Stimulated activated CD4-positive, alpha-beta T cell treated with anti-CD3 and anti-CD28 coated beads, Interleukin-2, amount 100 ng/mL, for 24 hours (primary cell): ENCODE data around the gene PAWR.

Source experiments
- DNase-seq, 2 donors: peaks; one replicate each; pipeline ENCODE4 v3.0.0-alpha.2; 2020

PAWR gene, protein sequence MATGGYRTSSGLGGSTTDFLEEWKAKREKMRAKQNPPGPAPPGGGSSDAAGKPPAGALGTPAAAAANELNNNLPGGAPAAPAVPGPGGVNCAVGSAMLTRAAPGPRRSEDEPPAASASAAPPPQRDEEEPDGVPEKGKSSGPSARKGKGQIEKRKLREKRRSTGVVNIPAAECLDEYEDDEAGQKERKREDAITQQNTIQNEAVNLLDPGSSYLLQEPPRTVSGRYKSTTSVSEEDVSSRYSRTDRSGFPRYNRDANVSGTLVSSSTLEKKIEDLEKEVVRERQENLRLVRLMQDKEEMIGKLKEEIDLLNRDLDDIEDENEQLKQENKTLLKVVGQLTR

DNA sequence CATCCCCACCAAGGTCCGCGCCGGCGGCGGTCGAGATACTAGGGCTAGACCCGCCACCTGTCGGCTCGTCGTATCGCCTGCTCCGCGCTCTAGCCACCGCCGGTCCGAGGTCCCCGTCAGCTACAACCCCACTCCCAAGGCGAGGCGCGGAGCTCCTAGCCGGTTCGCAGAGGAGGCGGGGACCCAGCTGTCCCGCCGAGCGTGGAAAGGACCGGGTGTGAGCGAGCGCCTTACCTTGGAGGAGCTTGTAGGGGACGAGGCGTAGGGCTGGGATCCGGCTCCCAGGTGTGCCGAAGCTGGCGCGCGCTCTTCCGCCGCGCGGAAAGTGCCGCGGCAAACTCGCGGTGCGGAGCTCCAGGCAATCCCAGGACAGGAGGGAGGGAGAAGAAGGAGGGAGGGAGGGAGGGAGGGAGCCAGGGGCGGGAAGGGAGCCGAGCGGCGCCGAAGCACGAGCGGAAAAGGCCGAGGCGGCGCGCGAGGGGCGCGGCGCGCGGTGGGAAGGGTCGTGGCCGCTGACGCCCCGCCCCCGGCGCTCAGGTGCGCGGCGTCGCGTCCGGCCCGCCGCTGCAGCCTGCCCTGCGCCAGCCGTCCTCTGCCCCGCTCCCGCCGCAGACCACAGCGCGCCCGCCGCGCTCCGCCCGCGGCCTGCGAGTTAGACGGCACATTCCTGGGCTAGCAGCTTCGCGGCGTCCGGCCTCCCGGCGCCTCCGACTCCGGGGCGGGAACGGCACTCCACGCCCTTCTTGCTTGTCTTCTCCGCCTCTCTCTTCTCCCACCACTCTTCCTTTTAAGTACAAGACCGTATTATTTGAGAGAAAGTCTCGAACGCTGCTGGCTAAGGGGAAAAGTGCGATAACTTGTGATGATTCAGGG is at the start of gene PAWR:
Gene PAWR, minus strand, starts transcription at position 327 of the 873 bp plus-strand sequence. CDS start 720 bp downstream, outside the sequence.
- peak; percentile 22 to 34 for DNase-seq

DNA sequence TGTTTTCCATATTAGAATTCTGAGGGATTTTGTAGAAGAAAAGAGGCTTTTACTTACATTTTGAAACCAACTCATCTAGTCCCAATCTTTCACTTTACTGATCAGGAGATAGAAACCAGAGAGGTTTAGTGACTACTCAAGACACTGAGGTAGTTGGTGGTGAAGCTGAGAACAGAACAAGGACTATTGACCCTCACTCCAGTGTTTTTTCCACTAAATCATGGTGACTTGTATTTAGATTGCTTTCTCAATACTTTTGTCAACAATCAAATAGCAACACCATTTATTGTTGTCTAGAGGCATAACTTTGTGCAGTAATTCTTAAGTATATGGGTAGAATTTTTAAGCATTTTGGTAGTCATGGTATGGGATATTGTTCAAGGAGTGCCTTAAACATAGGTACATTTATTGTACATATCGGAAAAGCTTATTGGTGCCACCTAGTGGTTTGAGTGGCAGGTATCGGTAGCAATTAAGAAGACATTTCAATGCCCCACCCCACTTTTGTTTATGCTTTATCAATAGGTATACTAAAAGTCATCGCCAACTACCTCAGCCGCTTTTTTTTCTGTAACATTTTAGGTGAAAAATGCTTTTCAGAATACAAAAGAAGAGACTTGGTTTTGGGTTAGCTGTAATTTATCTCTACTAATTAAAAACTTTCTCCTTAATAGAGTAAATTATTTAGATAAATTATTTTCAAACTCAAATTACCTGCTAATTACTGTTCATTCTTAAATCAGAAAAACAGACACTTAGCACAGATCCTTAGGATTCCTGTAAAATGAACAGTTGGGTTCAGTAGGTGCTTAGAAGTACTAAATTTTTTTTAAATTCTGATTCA is 47.3 kb upstream of the PAWR start:
- DNase-seq = peak in 1 of 2 donors; percentile 19

DNA sequence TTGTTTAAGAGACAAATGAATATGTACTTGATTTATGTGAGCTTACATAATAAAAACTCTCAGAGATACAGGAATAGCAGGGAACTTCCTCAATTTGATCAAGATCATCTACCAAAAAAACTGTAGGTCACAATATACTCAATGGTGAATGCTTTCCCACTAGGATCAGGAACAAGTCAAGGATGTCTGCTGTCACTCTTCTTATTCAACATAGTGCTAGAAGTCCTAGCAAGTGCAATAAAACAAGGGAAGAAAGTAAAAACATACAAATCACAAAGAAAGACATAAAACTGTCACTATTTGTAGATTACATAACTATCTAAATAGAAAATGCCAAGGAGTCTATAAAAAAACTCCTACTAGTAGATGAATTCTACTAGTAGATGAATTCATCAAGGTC is 41.9 kb upstream of the PAWR start:
- no peak for DNase-seq

DNA sequence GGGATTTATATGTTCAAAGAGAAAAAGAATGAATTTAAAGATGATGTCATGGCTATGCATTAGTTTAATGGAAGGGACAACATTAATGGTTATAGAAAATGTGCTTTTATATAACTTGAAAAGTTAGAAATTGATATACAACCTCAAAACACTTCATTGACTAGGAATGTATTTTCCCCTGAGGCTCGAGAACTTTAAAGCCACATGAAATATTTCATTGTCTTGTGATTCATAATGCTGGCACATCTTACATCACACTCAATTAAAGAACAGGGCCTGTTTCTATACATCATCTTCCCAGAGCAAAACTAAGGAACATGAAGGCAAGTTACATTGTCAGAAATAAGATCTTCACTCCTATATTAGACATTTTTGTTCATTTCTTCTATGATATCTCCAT is 35.2 kb upstream of the PAWR start:
- DNase-seq = no peak

DNA sequence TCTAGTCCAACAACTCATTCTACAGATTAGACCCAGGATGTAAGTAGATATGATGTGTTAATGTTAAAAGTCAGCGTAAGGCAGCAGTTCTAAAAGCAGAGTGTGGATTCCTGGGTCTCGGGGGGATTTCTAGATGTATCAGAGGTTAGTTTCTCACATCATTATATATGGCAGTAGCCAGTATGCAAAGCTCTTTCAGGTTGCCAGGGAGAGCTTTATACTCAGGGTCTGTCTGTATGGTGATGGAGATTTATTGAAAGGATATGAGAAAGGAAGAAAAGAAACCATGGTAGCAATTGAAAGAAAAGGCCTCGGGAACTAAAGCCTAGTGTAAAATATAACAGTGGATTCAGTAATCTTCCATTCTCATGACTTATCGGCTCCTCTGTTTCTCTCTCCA is 26.2 kb upstream of the PAWR start:
- DNase-seq = no peak

DNA sequence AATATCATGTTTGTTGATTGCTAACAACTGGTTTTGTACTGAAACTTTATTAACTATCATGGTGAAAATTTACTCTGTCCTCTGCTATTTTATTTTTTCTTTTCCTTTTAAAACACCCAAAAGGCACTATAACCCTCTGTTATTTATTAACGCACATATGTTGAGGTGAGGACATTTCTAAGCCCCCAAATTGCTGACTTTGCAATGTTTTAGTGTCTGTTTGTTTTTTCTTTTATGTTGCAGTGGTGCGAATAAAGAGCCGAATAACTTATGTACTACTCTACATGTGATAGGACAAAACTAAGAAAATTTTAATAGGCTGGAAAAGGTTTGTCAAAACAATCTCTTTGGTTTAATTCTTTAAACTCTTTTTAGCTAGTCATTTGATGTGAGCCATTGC is 24.5 kb upstream of the PAWR start:
- no peak for DNase-seq

DNA sequence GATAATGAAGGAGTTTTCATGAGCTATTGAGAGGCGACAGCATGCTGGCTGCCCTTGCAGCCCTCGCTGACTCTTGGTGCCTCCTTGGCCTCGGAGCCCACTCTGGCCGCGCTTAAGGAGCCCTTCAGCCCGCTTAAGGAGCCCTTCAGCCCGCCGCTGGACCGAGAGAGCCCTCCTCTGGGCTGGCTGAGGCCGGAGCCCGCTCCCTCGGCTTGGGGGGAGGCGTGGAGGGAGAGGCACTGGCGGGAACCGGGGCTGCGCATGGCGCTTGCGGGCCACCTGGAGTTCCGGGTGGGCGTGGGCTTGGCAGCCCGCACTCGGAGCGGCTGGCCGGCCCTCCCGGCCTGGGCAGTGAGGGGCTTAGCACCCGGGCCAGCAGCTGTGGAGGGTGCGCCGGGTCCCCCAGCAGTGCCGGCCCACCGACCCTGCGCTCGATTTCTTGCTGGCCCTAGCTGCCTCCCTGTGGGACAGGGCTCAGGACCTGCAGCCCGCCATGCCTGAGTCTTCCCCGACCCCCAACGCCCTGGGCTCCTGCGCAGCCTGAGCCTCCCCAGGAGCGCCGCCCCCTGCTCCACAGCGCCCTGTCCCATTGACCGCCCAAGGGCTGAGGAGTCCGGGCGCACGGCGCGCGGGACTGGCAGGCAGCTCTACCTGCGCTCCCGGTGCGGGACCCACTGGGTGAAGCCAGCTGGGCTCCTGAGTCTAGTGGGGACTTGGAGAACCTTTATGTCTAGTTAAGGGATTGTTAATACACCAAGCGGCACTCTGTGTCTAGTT is 20.1 kb upstream of the PAWR start:
- no peak for DNase-seq

DNA sequence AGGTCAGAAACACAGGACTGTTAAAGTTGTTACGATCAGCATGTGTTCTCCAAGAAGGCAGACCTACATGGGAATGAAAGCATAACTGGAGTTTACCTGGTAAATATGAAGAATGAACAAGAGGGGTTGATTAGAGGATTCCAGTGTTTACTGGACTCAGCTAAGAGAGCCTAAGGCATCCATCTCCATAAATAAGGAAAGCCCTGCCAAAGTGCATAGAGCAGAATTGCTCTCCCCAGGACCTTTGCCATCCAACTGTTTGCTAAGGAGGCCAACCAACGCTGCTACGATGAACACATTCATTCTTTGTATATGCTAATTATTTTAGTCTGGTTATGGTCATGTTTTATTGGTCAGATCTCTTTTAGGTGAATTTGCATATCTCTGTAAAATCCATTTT is 17.1 kb upstream of the PAWR start:
- no peak for DNase-seq

DNA sequence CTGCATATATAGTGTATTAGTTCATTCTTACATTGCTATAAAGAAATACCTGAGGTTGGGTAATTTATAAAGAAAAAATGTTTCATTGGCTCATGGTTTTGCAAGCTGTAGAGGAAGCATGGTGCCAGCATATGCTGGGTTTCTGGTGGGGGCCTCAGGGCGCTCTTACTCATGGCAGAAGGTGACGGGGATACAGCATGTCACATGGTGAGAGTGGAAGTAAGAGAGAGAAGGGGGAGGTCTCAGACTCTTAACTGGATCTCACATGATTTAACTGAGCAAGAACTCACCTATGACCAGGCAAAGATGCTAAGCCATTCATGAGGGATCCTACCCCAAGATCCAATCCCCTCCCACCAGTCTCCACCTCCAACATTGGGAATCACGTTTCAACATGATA is 15.9 kb upstream of the PAWR start:
- DNase-seq = no peak

DNA sequence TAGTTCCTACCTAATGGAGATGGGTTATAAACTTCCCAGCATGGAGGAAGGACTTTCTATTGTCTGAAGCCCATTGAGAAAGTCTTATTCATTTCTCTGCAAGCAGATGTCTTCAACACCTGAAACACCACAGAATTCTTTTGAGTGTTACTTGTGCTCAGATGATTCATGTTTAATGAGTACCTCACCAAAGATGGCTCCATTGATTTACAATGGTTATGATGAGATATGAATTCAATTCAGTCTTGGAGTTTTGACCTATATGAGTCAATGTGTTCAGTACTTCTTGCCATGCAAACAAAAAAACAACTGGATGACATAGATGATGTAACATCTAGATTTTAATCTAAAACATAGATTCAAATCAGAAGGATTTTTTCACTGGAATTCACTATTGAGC is 15.4 kb upstream of the PAWR start:
- DNase-seq = no peak

DNA sequence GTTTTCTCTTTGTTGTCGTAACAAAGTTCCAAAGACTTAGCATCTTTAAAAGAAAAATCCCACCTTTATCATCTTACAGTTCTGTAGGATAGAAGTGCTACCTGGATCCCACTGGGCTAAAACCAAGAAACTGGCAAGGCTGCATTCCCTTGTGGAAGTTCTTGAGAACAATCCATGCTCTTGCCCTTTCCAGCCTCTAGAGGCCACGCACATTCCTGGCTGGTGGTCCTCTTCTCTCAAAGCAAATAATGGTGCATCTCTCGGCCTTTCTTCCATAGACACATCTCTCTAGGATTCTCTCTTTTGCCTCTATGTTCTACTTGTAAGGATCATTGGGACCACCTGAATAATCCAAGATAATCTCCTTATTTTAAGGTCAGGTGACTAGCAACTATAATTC is 8.2 kb upstream of the PAWR start:
- no peak for DNase-seq

DNA sequence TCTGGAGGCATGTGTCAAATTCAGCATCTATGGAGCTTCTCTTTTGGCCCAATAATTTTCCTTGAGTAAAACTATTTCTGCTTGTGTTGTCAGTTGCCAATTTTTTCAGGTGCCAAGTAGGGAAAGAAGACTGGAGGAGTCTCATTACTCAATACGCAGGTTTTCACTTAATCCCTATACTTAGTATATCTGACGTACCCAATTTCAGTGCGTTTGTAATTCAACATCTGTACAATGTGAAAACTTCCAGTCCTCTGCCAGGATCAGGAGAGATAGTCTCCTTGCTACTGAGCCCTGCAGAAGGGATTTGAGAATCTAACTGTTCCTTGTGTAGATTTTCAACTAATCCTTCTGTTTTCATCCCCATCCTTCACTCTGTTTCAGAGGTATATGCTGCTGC is 5.7 kb upstream of the PAWR start:
- DNase-seq = no peak

DNA sequence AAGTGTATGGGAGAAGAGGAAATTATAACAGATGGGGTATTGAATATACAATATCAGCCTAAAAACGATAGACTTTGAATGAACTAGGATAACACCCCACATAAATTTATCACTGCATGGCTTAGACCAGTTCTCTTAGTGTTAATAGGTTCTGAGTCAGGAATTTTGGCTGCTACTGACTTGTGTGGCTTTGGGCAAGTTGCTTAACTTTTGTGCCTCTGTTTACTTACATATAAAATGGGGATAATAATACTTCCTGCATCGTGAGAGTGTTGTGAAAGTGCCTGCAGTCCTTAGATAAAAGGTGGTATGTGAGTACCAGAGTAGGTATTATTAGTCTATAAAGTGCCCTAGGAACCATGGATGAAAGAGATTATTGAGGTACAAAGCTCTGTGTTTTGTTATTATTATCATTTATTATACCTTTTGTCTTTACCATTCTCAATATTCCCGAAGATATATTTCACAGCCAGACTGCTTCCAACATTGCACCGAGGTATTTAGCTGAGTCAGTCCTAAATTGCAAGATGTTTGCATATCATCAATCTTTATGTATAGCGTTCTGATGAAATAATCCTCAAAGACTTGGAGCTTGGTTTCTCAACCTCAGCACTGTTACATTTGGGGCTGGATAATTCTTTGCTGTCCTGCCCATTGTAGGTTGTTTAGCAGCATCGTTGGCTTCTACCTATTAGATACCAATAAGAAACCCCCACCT is 2.3 kb upstream of the PAWR start:
- no peak for DNase-seq

DNA sequence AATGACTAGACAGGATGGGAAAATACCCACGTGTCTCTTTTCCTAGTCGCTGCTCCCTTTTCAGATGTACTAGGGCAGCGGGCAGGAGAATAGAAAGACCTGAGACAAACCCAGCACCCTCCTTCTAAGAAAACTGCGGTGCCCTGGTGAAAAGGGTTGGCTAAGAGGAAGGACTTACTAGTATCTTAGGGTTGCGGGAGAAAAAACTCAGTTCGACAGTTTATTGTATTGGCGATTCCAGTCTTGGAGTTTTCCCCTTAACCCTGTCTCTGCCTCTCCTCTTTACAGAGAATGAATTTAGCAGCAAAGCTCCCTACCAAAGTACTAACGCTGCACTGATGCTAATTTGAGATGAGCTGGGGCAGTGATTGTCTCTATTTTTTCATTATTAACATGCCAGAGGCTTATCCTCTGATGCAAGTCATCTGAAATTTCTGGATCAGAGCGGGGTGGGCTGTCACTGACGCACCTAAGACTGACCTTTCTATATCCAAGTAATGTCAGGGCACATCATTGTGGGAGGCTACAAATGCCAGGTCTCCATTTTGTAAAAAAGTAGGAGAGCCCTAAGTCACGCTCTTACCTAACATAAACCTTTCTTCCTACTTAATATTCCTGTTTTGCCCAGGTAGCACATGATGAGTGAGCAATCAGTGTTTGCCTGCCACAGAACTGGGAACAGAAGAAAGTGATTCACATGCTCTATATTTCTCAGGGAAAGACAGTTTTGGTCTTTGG is 916 bp upstream of the PAWR start:
- DNase-seq = no peak

DNA sequence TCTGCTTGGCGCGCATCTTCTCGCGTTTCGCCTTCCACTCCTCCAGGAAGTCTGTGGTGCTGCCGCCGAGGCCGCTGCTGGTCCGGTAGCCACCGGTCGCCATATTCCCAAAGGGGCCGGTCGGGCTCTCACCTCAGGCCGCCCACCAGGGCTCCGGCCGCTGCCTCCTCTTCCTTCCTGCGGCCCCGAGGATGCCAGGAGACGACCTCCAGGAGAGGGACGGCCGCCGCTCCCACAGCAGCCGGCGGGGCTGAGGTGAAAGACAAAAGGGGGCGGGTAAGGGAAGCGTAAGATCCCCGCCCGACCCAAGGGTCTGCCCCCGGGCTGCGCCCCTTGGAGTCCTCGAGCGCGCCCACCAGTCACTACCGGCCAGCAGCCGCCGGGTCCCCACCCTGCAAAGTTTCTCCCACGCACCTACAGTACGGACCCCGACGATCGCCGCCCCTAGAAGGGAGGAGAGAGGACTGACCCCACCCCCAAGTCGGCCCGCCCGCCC is 574 bp downstream of the PAWR start:
- no peak for DNase-seq

DNA sequence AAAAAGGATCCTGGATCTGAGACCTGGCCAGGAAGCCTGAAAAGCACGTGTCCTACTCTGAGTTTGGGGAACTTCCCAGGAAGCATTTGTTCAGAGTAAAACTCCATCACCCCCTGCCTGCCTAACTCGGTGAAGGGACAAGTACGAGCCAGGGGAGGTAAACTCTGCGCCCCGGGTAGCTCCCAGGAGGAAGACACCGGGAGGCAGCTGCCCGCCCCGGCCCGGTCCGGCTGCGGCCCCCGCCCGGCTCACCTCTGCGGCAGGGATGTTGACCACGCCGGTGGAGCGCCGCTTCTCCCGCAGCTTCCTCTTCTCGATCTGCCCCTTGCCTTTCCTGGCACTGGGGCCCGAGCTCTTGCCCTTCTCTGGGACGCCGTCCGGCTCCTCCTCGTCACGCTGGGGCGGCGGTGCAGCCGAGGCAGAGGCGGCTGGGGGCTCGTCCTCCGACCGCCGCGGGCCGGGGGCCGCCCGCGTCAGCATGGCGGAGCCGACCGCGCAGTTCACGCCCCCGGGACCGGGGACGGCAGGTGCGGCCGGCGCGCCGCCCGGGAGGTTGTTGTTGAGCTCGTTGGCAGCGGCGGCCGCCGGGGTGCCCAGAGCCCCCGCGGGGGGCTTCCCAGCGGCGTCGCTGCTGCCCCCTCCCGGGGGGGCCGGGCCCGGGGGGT is 1.2 kb downstream of the PAWR start:
- peak in 1 of 2 donors; percentile 14 for DNase-seq

DNA sequence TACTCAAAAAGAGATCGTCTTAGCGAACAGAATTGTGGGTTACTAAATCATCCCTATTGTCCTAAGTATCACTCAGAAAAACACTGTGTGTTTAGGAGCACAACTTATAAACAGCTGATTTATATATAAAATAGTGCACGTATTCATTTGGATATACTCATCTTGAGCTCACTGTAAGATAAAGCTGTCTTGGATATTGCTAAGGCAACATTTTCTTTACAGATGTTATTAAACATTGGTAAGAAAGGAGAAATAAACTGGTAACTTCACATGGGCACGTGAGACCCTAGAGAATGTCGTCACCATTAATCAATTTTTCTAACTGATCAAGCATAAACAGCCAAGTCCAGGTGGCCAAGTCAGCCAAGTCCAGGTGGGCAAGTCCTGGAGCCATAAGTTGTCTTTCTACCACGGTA is 1.7 kb downstream of the PAWR start:
- DNase-seq = no peak

DNA sequence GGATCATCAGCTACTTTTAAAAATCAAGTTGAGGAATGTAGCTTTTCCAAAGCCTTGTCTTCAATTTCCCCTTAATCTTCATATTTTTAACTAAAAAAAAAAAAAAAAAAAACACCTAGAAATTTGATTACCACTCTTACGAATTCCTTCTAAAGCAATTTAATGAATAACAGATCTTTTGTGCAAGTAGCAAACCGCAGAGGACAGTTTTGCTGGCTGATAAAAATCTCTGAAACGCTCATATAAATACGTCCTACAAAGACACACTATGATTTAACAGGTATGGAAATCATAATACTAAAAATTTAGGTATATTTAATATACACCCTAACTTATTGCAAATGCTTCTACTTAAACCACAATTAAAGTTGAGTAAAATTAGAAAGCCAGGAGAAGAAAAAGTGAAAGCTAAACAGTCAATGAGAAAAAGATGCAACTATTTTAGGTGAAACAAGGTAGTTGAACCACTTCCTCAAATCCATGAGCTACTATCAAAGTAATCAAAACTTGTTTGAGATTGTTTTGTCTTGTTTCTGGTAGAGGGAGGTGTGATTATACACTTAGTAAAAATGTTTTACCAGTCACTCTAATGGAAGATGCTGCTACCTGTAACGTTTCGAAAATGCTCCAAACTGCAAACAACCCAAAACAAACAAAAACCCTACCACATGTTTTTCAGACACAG is 2.2 kb downstream of the PAWR start:
- no peak for DNase-seq

DNA sequence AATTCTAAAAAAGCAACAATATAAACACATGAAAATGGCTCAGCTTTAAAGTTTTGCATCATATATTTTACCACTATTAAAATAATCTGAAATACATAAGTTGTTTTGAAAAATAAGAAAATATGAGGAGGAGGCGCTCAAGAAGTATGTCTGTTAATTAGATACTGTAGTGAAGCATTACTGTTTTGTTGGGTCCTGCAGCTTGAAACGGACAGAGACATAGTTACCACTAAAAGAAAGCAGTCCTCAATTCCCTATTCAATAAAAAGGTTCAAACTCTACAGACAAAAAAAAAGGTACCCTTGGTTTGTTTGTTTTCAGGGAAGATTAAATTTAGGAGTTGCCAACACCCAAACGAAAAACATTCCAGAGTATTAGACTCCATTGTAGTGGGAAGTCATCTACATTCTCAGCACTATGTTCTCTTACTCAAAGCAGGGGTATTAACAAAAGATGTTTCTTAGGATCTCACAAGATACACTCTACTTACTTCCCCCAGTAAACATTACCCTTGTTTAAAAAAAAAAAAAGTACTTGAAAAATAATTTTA is 3.0 kb downstream of the PAWR start:
- DNase-seq = no peak
